Breast epithelium (tissue), 4 donors: ENCODE data around the gene INPP5J. TPM values are rescaled to one million over a fixed set of nuclear protein-coding genes. Genes with fewer than 3 reads are reported as not detected.

Source experiments
- DNase-seq, 2 donors: peaks; one replicate each; pipeline ENCODE4 v3.0.0-alpha.2; 2019; ENCODE audit warnings: low spot score in 2 of 2
- H3K27ac ChIP-seq, 2 donors: fragments of 200-600 bp; sonication (generic) in 1 of 2; one replicate each; pipeline ENCODE4 v1.5.1; 2016 to 2019; ENCODE audit warnings: mild to moderate bottlenecking in 1 of 2
- H3K27me3 ChIP-seq, 2 donors: fragments of 200-600 bp; sonication (generic) in 1 of 2; one replicate each; pipeline versions ENCODE4 v1.5.1 to v1.6.0; 2017 to 2019; ENCODE audit warnings: control low read depth in 1 of 2, mild to moderate bottlenecking in 1 of 2
- H3K36me3 ChIP-seq: fragments of 200-600 bp; one replicate; pipeline ENCODE4 v1.5.1; 2019
- H3K4me1 ChIP-seq, 2 donors: fragments of 200-600 bp; sonication (generic); one replicate each; pipeline ENCODE4 v1.5.1; 2016 to 2019; ENCODE audit warnings: control low read depth in 1 of 2
- H3K4me3 ChIP-seq, 3 donors: fragments of 200-600 bp; sonication (generic); 1 replicate in 2 of 3; 2 replicates in 1 of 3; pipeline ENCODE4 v1.5.1; 2016 to 2019; ENCODE audit warnings: mild to moderate bottlenecking in 3 of 3, moderate library complexity in 2 of 3
- H3K9me3 ChIP-seq, 2 donors: fragments of 200-600 bp; sonication (generic) in 1 of 2; one replicate each; pipeline ENCODE4 v1.5.1; 2016 to 2019; ENCODE audit warnings: control low read depth in 1 of 2
- CTCF ChIP-seq, 3 donors: fragments of 450-650 bp; IDR thresholded peaks; one replicate each; pipeline ENCODE4 v1.5.1; 2016 to 2017; ENCODE audit warnings: antibody characterized with exemption in 3 of 3, mild to moderate bottlenecking in 3 of 3, moderate library complexity in 3 of 3
- POLR2A ChIP-seq: fragments of 450-650 bp; IDR thresholded peaks from one replicate; pipeline ENCODE4 v1.6.1; 2016; ENCODE audit warnings: antibody characterized with exemption, mild to moderate bottlenecking, moderate library complexity
- POLR2AphosphoS5 ChIP-seq, 3 donors: sonication (generic); formaldehyde crosslinking; IDR thresholded peaks; one replicate each; pipeline ENCODE4 v1.6.1; 2017; ENCODE audit warnings: antibody characterized with exemption in 3 of 3
- intact Hi-C: fragments of 100-400 bp; cut with DNase I; formaldehyde crosslinking; loops from one replicate; pipeline ENCODE4 v1.15.1; 2023; ENCODE audit warnings: low total_unique reads
- total RNA-seq, 3 donors: library from RNA; depleted of rRNA; stranded (reverse); fragments of >200 nt; gene quantifications; one replicate each; pipeline ENCODE4 v1.1.0, GENCODE V29; 2016

The INPP5J gene
- total RNA-seq, 3 donors from 2014 or later, result 7.5 to 15.2 TPM; not detected in 1

GRCh38 chr22:31097941-31098631, 24.7 kb upstream of the INPP5J start:
- Histone ChIP-seq H3K4me3 (no peak overlapping the region), H3K36me3 (peaks cover 7% of the 10 kb centered on the region), H3K27ac (peak overlapping the region; percentile 36 to 78), H3K4me1 (peaks cover 0 to 4% of the 10 kb centered on the region in 2 donors), H3K27me3 (no peaks in the 10 kb centered on the region), H3K9me3 (no peaks in the 10 kb centered on the region)
- TF ChIP-seq POLR2AphosphoS5 (IDR thresholded peaks at IDR 0.05), result no peak
- no peak for TF ChIP-seq POLR2A
- intact Hi-C loops, result no loop called here
- no peak for DNase-seq

- Histone ChIP-seq H3K4me3 (no peak overlapping the region), H3K27me3 (no peaks in the 10 kb centered on the region), H3K36me3 (peaks cover 7% of the 10 kb centered on the region), H3K27ac (peak overlapping the region; percentile 36 to 78), H3K4me1 (peaks cover 0 to 4% of the 10 kb centered on the region in 2 donors), H3K9me3 (no peaks in the 10 kb centered on the region)
- intact Hi-C loops, result no loop called here
- TF ChIP-seq POLR2AphosphoS5 (IDR thresholded peaks at IDR 0.05) (no peak), CTCF (IDR thresholded peaks at IDR 0.05) (no peak), POLR2A (no peak)
- DNase-seq, result no peak
Measured at GRCh38 chr22:31098632-31099110, 24.1 kb upstream of the INPP5J start.

- intact Hi-C loops, result no loop called here
- DNase-seq, result no peak
- TF ChIP-seq CTCF (IDR thresholded peaks at IDR 0.05), result no peak
- TF ChIP-seq POLR2AphosphoS5 (IDR thresholded peaks at IDR 0.05), result no peak
- no peak for TF ChIP-seq POLR2A
- H3K27me3 ChIP-seq, result no peaks in the 10 kb centered on the region
- no peaks in the 10 kb centered on the region for H3K9me3 ChIP-seq
- peaks cover 7% of the 10 kb centered on the region for H3K36me3 ChIP-seq
- H3K27ac ChIP-seq, result peak overlapping the region; percentile 36 to 78
- peaks cover 0 to 4% of the 10 kb centered on the region in 2 donors for H3K4me1 ChIP-seq
- no peak overlapping the region for H3K4me3 ChIP-seq
Measured at GRCh38 chr22:31099386-31099785, 23.4 kb upstream of the INPP5J start.

GRCh38 chr22:31099841-31100761, 22.7 kb upstream of the INPP5J start:
- no peaks in the 10 kb centered on the region for H3K27me3 ChIP-seq
- peaks cover 0 to 4% of the 10 kb centered on the region in 2 donors for H3K4me1 ChIP-seq
- TF ChIP-seq POLR2A (no peak), POLR2AphosphoS5 (IDR thresholded peaks at IDR 0.05) (no peak), CTCF (IDR thresholded peaks at IDR 0.05) (no peak)
- no peak for DNase-seq
- intact Hi-C loops, result no loop called here
- no peaks in the 10 kb centered on the region for H3K9me3 ChIP-seq
- no peak overlapping the region for H3K4me3 ChIP-seq
- H3K36me3 ChIP-seq, result peaks cover 7% of the 10 kb centered on the region
- peak overlapping the region in 1 of 2 donors; percentile 78 for H3K27ac ChIP-seq

- no peak overlapping the region for H3K4me3 ChIP-seq
- H3K27ac ChIP-seq, result peak overlapping the region in 1 of 2 donors; percentile 78
- TF ChIP-seq CTCF (IDR thresholded peaks at IDR 0.05), result no peak
- TF ChIP-seq POLR2A, result no peak
- TF ChIP-seq POLR2AphosphoS5 (IDR thresholded peaks at IDR 0.05), result no peak
- H3K9me3 ChIP-seq, result no peaks in the 10 kb centered on the region
- DNase-seq, result no peak
- H3K4me1 ChIP-seq, result peaks cover 0 to 7% of the 10 kb centered on the region in 2 donors
- H3K36me3 ChIP-seq, result no peaks in the 10 kb centered on the region
- intact Hi-C loops, result no loop called here
- no peaks in the 10 kb centered on the region for H3K27me3 ChIP-seq
Measured at GRCh38 chr22:31100762-31101525, 21.8 kb upstream of the INPP5J start.
